Activated T-helper 9 cell treated with anti-CD3 and anti-CD28 coated beads, Interleukin-2, amount 50 U/mL, for 16 hours (primary cell): ENCODE measurements around the gene NSA2.
A peak's percentile ranks its signal among the peaks of the same experiment; 100 is the strongest.
"Not testable (repeated sequence)": the region's sequence is repeated elsewhere in the genome, so short reads cannot be mapped to it uniquely, and the experiment has no call there.

ENCODE experiments used
- DNase-seq: peaks from one replicate; pipeline ENCODE4 v3.0.0-alpha.2; 2020; ENCODE audit warnings: low read depth

NSA2 gene

GRCh38 chr5:74766849-74767578 is at the start of gene NSA2, which contains the start of gene GFM2:
Gene NSA2, plus strand, starts transcription at chr5:74767249. Its CDS starts 112 bp downstream, at chr5:74767361.
Gene GFM2, minus strand, starts transcription at chr5:74767117. Its CDS starts 3,375 bp downstream, at chr5:74763742.
- DNase-seq: peak; percentile 85

- no peak for DNase-seq
These were observed 49.5 kb upstream of the NSA2 start for GRCh38 chr5:74717596-74717995.

- no peak for DNase-seq
These were observed 44.8 kb upstream of the NSA2 start for GRCh38 chr5:74722271-74722670.

GRCh38 chr5:74725331-74725730 is 41.7 kb upstream of the NSA2 start:
- no peak for DNase-seq

GRCh38 chr5:74736759-74737158 is 30.3 kb upstream of the NSA2 start:
- DNase-seq: no peak

GRCh38 chr5:74738406-74738805 is 28.6 kb upstream of the NSA2 start:
- no peak for DNase-seq

- DNase-seq: not testable (repeated sequence)
These were observed 18.3 kb upstream of the NSA2 start for GRCh38 chr5:74748742-74749141.

GRCh38 chr5:74761241-74761640 is 5.8 kb upstream of the NSA2 start:
- DNase-seq: no peak

- no peak for DNase-seq
These were observed 4.5 kb upstream of the NSA2 start for GRCh38 chr5:74762599-74762998.

- no peak for DNase-seq
These were observed 3.5 kb upstream of the NSA2 start for GRCh38 chr5:74763504-74763903.

- no peak for DNase-seq
These were observed 1.8 kb upstream of the NSA2 start for GRCh38 chr5:74765201-74765600.

- no peak for DNase-seq
These were observed 1.1 kb upstream of the NSA2 start for GRCh38 chr5:74765929-74766328.

GRCh38 chr5:74766418-74766848 is 616 bp upstream of the NSA2 start:
- no peak for DNase-seq

- no peak for DNase-seq
These were observed 497 bp downstream of the NSA2 start for GRCh38 chr5:74767579-74767913.

GRCh38 chr5:74772359-74772758 is 5.3 kb downstream of the NSA2 start:
- DNase-seq: no peak

- no peak for DNase-seq
These were observed 11.6 kb downstream of the NSA2 start for GRCh38 chr5:74778609-74779008.

- no peak for DNase-seq
These were observed 19.8 kb downstream of the NSA2 start for GRCh38 chr5:74786851-74787250.

GRCh38 chr5:74787424-74787823 is 20.4 kb downstream of the NSA2 start:
- DNase-seq: no peak

- not testable (repeated sequence) for DNase-seq
These were observed 24.6 kb downstream of the NSA2 start for GRCh38 chr5:74791669-74792068.

- DNase-seq: no peak
These were observed 32.2 kb downstream of the NSA2 start for GRCh38 chr5:74798977-74799911.

GRCh38 chr5:74801197-74801596 is 34.1 kb downstream of the NSA2 start:
- no peak for DNase-seq

- DNase-seq: no peak
These were observed 34.9 kb downstream of the NSA2 start for GRCh38 chr5:74801941-74802340.

GRCh38 chr5:74810915-74811314 is 43.9 kb downstream of the NSA2 start:
- DNase-seq: no peak
